Measurements from ENCODE around the gene CCDC73. TPM values are rescaled to one million over a fixed set of nuclear protein-coding genes. Genes with fewer than 3 reads are reported as not detected.

CCDC73 gene
- polyA plus RNA-seq, 1 donor (not counting 4 experiments of a cell fraction or from before 2014, with no cell fraction given), result not detected

GRCh38 chr11:32779136-32779535 lies 15.3 kb downstream of the CCDC73 start:
- Histone ChIP-seq H2AFZ (ENCODE audit: control insufficient read depth, low read length) (no peak overlapping the region), H3K4me1 (ENCODE audit: control insufficient read depth, extremely low read depth, insufficient read depth, low read length) (no peaks in the 10 kb centered on the region), H3K4me3 (ENCODE audit: control insufficient read depth in 2 of 3, extremely low read depth in 1 of 3, insufficient read depth in 2 of 3, low read depth in 1 of 3, low read length in 3 of 3) (no peak overlapping the region), H3K9me3 (ENCODE audit: control insufficient read depth, low read depth, low read length) (no peaks in the 10 kb centered on the region), H3K27ac (ENCODE audit: control insufficient read depth, insufficient read depth, low read length) (no peak overlapping the region), H3K9me1 (ENCODE audit: control insufficient read depth, extremely low read depth, insufficient read depth, low read length) (no peaks in the 10 kb centered on the region), H3K27me3 (ENCODE audit: control insufficient read depth, extremely low read depth, insufficient read depth, low read length) (no peaks in the 10 kb centered on the region), H3K9ac (ENCODE audit: control insufficient read depth, extremely low read depth, insufficient read depth, low read length) (no peak overlapping the region), H3K79me2 (ENCODE audit: control insufficient read depth, insufficient read depth, low read length) (no peaks in the 10 kb centered on the region), H4K20me1 (ENCODE audit: control insufficient read depth, extremely low read depth, insufficient read depth, low read length) (no peaks in the 10 kb centered on the region), H3K36me3 (ENCODE audit: control insufficient read depth in 2 of 2, extremely low read depth in 1 of 2, insufficient read depth in 2 of 2, low read length in 2 of 2) (no peaks in the 10 kb centered on the region), H3K4me2 (ENCODE audit: control insufficient read depth, extremely low read depth, insufficient read depth, low read depth, low read length) (no peak overlapping the region)
- dilution Hi-C loops (cut with MboI; ENCODE audit: extremely low pct_ligation_motif_present, low sequenced_read_pairs), result no loop called here
- no peak for TF ChIP-seq EZH2 (IDR thresholded peaks at IDR 0.05; ENCODE audit: low read length)
- no peak for TF ChIP-seq CTCF (optimal IDR thresholded peaks at IDR 0.05 in 1 of 3, IDR thresholded peaks at IDR 0.05 in 1 of 3, conservative IDR thresholded peaks at IDR 0.05 in 1 of 3; ENCODE audit: extremely low read depth in 1 of 3, insufficient read depth in 2 of 3, low read length in 3 of 3)
- FAIRE-seq (no peak), DNase-seq (ENCODE audit: low read depth, low spot score) (no peak)

DNA sequence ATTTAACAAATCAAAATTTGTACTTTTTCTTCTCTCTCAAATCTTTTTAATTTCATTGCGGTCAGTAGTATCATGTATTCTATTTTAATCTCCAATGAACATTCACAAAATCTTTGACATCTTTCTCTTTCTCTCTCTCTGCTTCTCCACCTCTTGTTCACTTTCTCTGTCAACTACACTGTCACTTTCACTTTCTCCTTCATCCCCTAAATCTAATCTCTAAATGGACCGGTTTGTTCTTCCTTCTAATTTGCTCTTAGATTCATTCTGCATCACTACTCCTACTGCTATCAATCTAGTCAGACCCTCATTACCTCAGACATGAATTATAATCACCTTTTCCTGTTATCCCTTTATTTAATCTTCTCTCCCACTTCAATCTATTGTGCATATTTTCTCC lies 18.6 kb downstream of the CCDC73 start:
- Histone ChIP-seq H3K4me2 (ENCODE audit: control insufficient read depth, extremely low read depth, insufficient read depth, low read depth, low read length) (no peak overlapping the region), H3K9ac (ENCODE audit: control insufficient read depth, extremely low read depth, insufficient read depth, low read length) (no peak overlapping the region), H4K20me1 (ENCODE audit: control insufficient read depth, extremely low read depth, insufficient read depth, low read length) (no peaks in the 10 kb centered on the region), H3K27me3 (ENCODE audit: control insufficient read depth, extremely low read depth, insufficient read depth, low read length) (no peaks in the 10 kb centered on the region), H3K36me3 (ENCODE audit: control insufficient read depth in 2 of 2, extremely low read depth in 1 of 2, insufficient read depth in 2 of 2, low read length in 2 of 2) (no peaks in the 10 kb centered on the region), H3K27ac (ENCODE audit: control insufficient read depth, insufficient read depth, low read length) (no peak overlapping the region), H3K4me3 (ENCODE audit: control insufficient read depth in 2 of 3, extremely low read depth in 1 of 3, insufficient read depth in 2 of 3, low read depth in 1 of 3, low read length in 3 of 3) (no peak overlapping the region), H3K9me3 (ENCODE audit: control insufficient read depth, low read depth, low read length) (no peaks in the 10 kb centered on the region), H3K9me1 (ENCODE audit: control insufficient read depth, extremely low read depth, insufficient read depth, low read length) (no peaks in the 10 kb centered on the region), H3K79me2 (ENCODE audit: control insufficient read depth, insufficient read depth, low read length) (no peaks in the 10 kb centered on the region), H3K4me1 (ENCODE audit: control insufficient read depth, extremely low read depth, insufficient read depth, low read length) (no peaks in the 10 kb centered on the region), H2AFZ (ENCODE audit: control insufficient read depth, low read length) (no peak overlapping the region)
- dilution Hi-C loops (cut with MboI; ENCODE audit: extremely low pct_ligation_motif_present, low sequenced_read_pairs), result no loop called here
- FAIRE-seq (no peak), DNase-seq (ENCODE audit: low read depth, low spot score) (no peak)
- TF ChIP-seq EZH2 (IDR thresholded peaks at IDR 0.05; ENCODE audit: low read length) (no peak), CTCF (optimal IDR thresholded peaks at IDR 0.05 in 1 of 3, IDR thresholded peaks at IDR 0.05 in 1 of 3, conservative IDR thresholded peaks at IDR 0.05 in 1 of 3; ENCODE audit: extremely low read depth in 1 of 3, insufficient read depth in 2 of 3, low read length in 3 of 3) (no peak)
